Measurements from ENCODE around the gene STOX1. TPM values are rescaled to one million over a fixed set of nuclear protein-coding genes. Genes with fewer than 3 reads are reported as not detected.

Gene STOX1
- total RNA-seq, 1 experiment from 2014 or later: 1.9 TPM

GRCh38 chr10:68900427-68901104, 73.2 kb downstream of the STOX1 start (continued):
- TF ChIP-seq CTCF (IDR thresholded peaks at IDR 0.05) (no peak), GRHL2 (CRISPR knock-in tag; IDR thresholded peaks at IDR 0.05; ENCODE audit: insufficient replicate concordance, severe bottlenecking) (no peak), ZNF416 (CRISPR knock-in tag; IDR thresholded peaks at IDR 0.05) (peak; percentile 62; the same call in 1 of the 2 replicates), HMGXB4 (CRISPR knock-in tag; IDR thresholded peaks at IDR 0.05) (peak; percentile 79), SOX15 (CRISPR knock-in tag; IDR thresholded peaks at IDR 0.05) (no peak), SP1 (CRISPR knock-in tag; conservative IDR thresholded peaks at IDR 0.05) (peak; percentile 66), PRRX2 (CRISPR knock-in tag; IDR thresholded peaks at IDR 0.05) (no peak), IRF1 (CRISPR knock-in tag; IDR thresholded peaks at IDR 0.05) (peak; percentile 63), ATF6 (CRISPR knock-in tag; IDR thresholded peaks at IDR 0.05) (no peak), E2F5 (CRISPR knock-in tag; IDR thresholded peaks at IDR 0.05) (peak; percentile 76; the same call in 1 of the 2 replicates), KAT7 (CRISPR knock-in tag; IDR thresholded peaks at IDR 0.05; ENCODE audit: borderline replicate concordance) (peak; percentile 66; the same call in 1 of the 2 replicates), FOXP1 (CRISPR knock-in tag; IDR thresholded peaks at IDR 0.05; ENCODE audit: borderline replicate concordance) (peak; percentile 91), NR3C1 (CRISPR knock-in tag; conservative IDR thresholded peaks at IDR 0.05; ENCODE audit: low read depth) (no peak), IRF2 (CRISPR knock-in tag; IDR thresholded peaks at IDR 0.05; ENCODE audit: borderline replicate concordance, low read depth) (no peak), USF2 (CRISPR knock-in tag; IDR thresholded peaks at IDR 0.05) (no peak), ZBTB43 (CRISPR knock-in tag; IDR thresholded peaks at IDR 0.05) (peak; percentile 69; the same call in 1 of the 2 replicates), GTF2I (CRISPR knock-in tag; conservative IDR thresholded peaks at IDR 0.05) (no peak), JAZF1 (CRISPR knock-in tag; IDR thresholded peaks at IDR 0.05) (no peak), NR1H2 (CRISPR knock-in tag; IDR thresholded peaks at IDR 0.05) (no peak), NFYB (CRISPR knock-in tag; conservative IDR thresholded peaks at IDR 0.05; ENCODE audit: low read depth) (no peak), E2F1 (CRISPR knock-in tag; IDR thresholded peaks at IDR 0.05) (no peak), OVOL2 (CRISPR knock-in tag; IDR thresholded peaks at IDR 0.05; ENCODE audit: borderline replicate concordance) (no peak), MLX (CRISPR knock-in tag; IDR thresholded peaks at IDR 0.05) (no peak), FOXJ3 (CRISPR knock-in tag; IDR thresholded peaks at IDR 0.05; ENCODE audit: borderline replicate concordance) (no peak), ETV6 (CRISPR knock-in tag; IDR thresholded peaks at IDR 0.05) (peak; percentile 89), PREB (CRISPR knock-in tag; IDR thresholded peaks at IDR 0.05; ENCODE audit: borderline replicate concordance) (0 out of 2 replicates have a peak, but pooled peaks have one; percentile 44), HMGA2 (CRISPR knock-in tag; IDR thresholded peaks at IDR 0.05) (no peak)

All from WTC11 (cell line).